Raji (cell line): ENCODE measurements around the gene PEX1.

Source experiments
- POLR2A ChIP-seq: IDR thresholded peaks from 2 replicates; pipeline ENCODE4 v1.6.1; 2011; ENCODE audit warnings: low read depth, low read length, control low read depth; ENCODE audit not compliant: insufficient read depth

Gene PEX1

DNA sequence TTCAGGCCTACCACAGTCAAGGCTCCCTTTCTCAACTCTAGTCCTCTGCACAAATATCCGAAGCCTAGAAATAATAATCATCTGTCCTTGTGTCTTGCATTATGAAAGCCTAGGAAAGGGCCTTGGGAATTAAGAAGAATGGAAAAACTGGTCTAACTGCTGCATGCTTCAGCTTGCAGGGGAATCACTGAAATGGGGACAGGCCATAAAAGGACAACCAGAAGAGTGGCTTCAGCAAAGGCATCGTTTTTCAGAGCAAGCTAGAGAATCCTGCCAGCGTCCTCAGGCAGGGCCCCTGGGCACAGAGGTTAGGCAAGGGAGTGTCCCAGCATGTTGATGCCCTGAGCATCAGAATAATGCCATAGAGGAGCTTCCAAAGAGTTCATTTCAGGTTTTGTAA is 63.8 kb downstream of the PEX1 start:
- TF ChIP-seq POLR2A: no peak

GRCh38 chr7:92462560-92462959 is 65.8 kb downstream of the PEX1 start:
- TF ChIP-seq POLR2A: no peak

GRCh38 chr7:92461027-92462003 is 67.0 kb downstream of the PEX1 start:
- no peak for TF ChIP-seq POLR2A

GRCh38 chr7:92460510-92460909 is 67.8 kb downstream of the PEX1 start:
- TF ChIP-seq POLR2A: no peak

DNA sequence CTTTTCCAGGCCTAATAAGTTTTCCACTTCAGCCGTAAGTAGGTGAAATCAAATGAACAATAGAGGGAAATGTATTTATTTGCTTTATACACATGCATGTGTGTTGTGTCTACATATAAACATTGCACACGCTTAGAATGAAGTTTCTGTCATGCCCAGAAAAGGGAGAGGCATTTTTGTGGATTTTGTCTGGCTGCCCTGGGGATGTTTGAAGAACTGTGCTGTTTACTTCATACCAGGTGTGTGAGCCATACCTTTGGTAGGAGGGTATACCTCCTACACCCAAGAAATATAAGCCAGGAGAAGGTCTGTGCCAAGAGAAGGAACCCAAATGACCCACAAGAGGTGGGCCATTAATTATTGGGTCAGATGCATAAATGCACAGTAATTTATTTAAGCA is 68.2 kb downstream of the PEX1 start:
- no peak for TF ChIP-seq POLR2A

DNA sequence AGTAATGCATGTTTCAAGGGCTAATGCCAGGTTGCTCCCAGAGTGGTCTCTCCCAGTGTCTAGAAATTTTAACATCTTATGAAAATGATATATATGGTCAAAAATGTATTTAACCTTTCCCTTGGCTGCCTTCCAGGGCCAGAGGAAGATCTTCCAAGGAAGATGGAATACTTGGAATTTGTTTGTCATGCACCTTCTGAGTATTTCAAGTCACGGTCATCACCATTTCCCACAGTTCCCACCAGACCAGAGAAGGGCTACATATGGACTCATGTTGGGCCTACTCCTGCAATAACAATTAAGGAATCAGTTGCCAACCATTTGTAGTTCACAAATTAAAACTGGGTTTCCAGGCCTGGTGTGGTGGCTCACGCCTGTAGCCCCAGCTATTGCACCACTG is 72.1 kb downstream of the PEX1 start:
- no peak for TF ChIP-seq POLR2A

DNA sequence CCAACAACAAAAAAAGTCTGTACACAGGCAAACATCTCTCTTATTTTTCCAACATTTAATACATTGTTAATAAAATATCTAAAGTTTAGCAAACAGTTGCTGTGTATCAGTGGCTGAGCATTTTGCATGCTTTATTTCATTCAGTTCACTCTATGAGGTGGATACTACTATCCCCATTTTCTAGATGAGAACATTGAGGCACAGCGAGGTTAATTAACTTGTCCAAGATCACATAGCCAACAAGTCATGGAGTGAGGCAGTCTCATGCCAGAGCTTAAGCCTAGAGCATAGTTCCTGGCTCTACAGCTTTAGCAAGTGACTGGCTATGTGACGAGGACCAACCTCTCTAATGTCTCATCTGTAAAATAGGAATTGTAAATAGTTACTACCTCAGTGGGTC is 76.7 kb downstream of the PEX1 start:
- TF ChIP-seq POLR2A: no peak

DNA sequence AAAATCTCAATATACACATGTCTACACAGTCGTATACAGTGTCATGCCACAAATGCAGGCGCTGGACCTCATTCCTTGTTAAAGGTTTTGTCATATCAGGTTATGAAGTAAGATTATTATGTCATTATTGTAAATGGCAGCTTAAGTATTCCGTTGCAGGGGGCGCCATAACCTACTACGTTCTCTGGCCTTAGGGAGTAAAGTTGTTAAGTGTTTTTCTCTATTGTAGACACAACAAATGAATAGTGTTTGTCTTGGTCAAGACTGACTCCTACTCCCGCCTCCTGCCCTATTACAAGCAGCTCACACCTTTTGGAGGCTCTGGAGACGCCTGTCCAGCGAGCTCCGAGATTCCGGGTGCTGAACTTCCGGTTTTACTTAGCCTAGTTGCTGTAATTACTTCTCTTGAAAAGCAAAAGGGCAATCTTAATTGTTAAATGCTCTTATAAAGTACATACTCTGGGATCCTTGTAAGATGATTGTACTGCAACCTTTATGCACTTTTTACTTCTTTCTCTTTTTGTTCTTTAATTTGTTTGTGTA is 80.0 kb downstream of the PEX1 start:
- TF ChIP-seq POLR2A: no peak

GRCh38 chr7:92447345-92448204 is 80.7 kb downstream of the PEX1 start, which contains the start of gene GATAD1:
Gene GATAD1 (plus strand): TSS chr7:92447482. CDS start chr7:92447730, 248 bp downstream.
- TF ChIP-seq POLR2A: peak; percentile 73

DNA sequence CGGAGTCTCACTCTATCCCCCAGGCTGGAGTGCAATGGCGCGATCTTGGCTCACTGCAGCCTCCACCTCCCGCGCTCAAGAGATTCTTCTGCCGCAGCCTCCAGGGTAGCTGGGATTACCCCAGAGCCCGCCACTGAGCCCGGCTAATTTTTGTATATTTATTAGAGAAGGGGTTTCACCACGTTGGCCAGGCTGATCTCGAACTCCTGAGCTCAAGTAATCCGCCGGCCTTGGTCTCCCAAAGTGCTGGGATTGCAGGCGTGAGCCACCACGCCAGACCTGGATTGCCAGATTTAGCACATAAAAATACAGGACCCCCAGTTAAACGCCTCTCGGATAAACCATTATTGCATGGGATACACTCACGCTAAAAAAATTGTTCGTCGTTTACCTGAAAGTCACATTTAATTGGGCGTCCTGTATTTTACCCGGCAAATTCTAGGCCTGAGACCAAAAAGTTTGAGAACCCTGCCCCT is 81.4 kb downstream of the PEX1 start:
- no peak for TF ChIP-seq POLR2A

GRCh38 chr7:92437956-92438491 is 90.3 kb downstream of the PEX1 start:
- no peak for TF ChIP-seq POLR2A
